Inferior parietal cortex (tissue), 1 donor: ENCODE data around the gene PIKFYVE.
A peak's percentile ranks its signal among the peaks of the same experiment; 100 is the strongest.
"Not testable (repeated sequence)": the region's sequence is repeated elsewhere in the genome, so short reads cannot be mapped to it uniquely, and the experiment has no call there.

Experiments
- DNase-seq: peaks from one replicate; pipeline ENCODE4 v3.0.0-alpha.2; 2016; ENCODE audit errors: extremely low spot score

The PIKFYVE gene

DNA sequence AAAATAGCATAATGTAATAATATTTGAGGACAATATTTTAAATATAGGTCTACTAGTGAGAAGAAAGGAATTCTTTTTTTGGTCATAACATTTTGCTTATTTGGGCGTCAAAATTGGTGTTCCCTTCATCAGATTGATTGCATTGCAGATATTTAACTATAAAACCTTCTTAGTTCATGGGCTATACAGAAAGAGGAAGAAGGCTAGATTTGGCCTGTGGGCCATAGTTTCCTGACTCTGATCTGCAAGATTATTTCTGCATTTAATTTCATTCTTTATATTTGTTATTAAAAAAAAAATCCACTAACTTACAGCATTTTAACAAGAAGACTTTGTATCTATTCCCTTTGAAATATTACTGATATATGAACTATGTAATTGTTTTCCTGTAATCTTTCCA is 31.9 kb downstream of the PIKFYVE start:
- no peak for DNase-seq

- DNase-seq = no peak
These were observed 35.0 kb downstream of the PIKFYVE start for GRCh38 chr2:208300847-208301618.

GRCh38 chr2:208304157-208304556 is 38.1 kb downstream of the PIKFYVE start:
- no peak for DNase-seq

- DNase-seq = no peak
These were observed 38.6 kb downstream of the PIKFYVE start for GRCh38 chr2:208304695-208305094.

- no peak for DNase-seq
These were observed 40.2 kb downstream of the PIKFYVE start for GRCh38 chr2:208306291-208306690.

GRCh38 chr2:208311321-208311720 is 45.3 kb downstream of the PIKFYVE start:
- DNase-seq = no peak

GRCh38 chr2:208311954-208312353 is 45.9 kb downstream of the PIKFYVE start:
- no peak for DNase-seq

DNA sequence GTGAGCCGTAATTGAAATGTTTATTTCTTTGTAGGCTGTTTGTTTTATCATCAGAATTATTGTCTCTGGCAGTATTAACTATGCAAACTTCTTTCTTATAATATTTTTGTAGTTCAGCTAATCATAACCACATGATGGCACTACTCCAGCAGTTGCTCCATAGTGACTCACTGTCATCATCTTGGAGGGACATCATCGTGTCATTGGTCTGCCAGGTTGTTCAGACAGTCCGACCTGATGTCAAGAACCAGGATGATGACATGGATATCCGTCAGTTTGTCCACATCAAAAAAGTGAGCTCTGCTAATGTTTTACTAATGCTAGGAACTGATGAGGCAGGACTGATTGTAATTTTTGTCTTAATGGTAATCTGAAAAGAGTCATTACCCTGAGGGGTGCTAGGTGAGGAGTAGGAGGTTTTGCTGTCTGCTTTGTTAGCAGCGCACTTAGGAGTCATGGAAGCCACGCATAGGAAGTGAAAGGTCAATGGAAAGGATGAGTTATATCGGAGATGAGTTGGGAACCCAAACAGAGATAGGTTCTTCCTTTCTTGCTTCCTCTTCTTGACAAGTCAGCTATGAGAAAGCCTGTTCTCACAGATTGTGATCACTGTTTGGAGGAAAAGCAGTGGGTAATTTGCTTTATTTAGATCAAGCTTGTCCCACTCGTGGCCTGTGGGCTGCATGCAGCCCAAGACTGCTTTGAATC is 49.2 kb downstream of the PIKFYVE start:
- no peak for DNase-seq

GRCh38 chr2:208318127-208318526 is 52.1 kb downstream of the PIKFYVE start:
- DNase-seq = no peak

GRCh38 chr2:208319391-208319790 is 53.3 kb downstream of the PIKFYVE start:
- no peak for DNase-seq

- DNase-seq = peak; percentile 30
These were observed 54.6 kb downstream of the PIKFYVE start for GRCh38 chr2:208320686-208321085.

DNA sequence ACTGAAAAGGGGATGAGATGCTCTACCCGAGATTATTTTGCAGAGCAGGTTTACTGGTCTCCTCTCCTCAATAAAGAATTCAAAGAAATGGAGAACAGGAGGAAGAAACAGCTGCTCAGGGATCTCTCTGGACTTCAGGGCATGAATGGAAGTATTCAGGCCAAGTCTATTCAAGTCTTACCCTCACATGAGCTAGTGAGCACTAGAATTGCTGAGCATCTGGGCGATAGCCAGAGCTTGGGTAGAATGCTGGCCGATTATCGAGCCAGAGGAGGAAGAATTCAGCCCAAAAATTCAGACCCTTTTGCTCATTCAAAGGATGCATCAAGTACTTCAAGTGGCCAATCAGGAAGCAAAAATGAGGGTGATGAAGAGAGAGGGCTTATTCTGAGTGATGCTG is 60.0 kb downstream of the PIKFYVE start:
- peak; percentile 52 for DNase-seq

DNA sequence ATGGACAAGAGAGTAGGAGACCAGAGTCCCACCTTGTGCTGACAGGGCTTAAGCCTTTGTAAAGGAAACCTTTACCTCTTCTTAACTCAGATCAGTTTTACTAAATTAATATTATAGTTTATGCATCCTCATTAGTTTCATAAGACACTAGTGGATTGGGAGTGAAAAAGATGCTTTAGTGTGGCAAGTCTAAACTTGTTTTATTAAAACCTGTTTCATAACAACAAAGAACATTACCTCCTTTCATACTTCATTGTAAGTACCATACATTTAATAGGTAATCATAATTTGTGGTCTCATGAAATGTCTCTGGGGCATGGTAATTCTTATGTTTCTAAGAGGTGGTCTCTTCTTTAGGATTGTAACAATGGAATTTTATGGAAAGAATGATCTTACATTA is 63.4 kb downstream of the PIKFYVE start:
- DNase-seq = no peak

GRCh38 chr2:208334230-208334629 is 68.2 kb downstream of the PIKFYVE start:
- DNase-seq = no peak

DNA sequence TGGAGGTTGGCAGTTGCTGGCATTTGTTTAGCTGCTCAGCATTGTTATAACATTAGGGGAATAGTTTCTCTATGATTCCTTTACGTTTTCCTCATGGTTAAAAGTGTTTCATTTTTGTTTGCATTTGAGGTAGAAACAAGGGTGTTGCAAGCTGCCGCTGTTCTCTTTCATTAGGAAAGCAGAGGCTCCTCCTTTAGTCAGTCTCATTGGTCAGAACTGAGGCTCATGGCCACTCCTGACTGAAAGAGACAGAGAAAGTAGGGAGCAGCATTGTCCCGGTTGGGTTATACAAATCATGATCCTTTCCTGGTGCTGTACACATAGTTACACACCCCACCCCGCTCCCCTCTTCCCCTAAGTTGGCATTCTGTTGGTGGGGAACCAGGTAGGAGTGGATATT is 80.7 kb downstream of the PIKFYVE start:
- DNase-seq = no peak

DNA sequence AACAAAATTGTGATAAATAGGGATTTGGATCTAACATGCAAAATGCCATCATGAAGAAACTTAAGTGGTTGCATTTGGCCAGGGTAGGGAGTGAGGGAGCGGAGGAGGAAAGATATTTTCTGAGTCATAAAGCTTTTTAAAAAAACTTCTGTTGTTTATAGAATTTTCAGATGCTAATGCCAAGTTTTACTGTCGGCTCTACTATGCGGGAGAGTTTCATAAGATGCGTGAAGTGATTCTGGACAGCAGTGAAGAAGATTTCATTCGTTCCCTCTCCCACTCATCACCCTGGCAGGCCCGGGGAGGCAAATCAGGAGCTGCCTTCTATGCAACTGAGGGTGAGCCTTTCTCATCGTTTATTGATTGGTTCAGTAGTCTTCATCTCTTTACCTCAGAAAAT is 84.6 kb downstream of the PIKFYVE start:
- DNase-seq = peak; percentile 35

GRCh38 chr2:208352644-208353567 is 86.9 kb downstream of the PIKFYVE start:
- DNase-seq = no peak

- DNase-seq = no peak
These were observed 88.9 kb downstream of the PIKFYVE start for GRCh38 chr2:208354964-208355381.

GRCh38 chr2:208356420-208356819 is 90.4 kb downstream of the PIKFYVE start:
- DNase-seq = not testable (repeated sequence)

GRCh38 chr2:208356846-208357574 is 91.0 kb downstream of the PIKFYVE start:
- DNase-seq = no peak
